RPMI8226 (cell line): ENCODE data around the gene NFKBIZ.

Experiments
- DNase-seq: peaks from one replicate; pipeline ENCODE4 v3.0.0-alpha.2; 2015

Gene NFKBIZ

GRCh38 chr3:101827211-101828174, 21.8 kb upstream of the NFKBIZ start:
- peak; percentile 91 for DNase-seq

- no peak for DNase-seq
Measured at GRCh38 chr3:101828276-101828675, 21.0 kb upstream of the NFKBIZ start.

DNA sequence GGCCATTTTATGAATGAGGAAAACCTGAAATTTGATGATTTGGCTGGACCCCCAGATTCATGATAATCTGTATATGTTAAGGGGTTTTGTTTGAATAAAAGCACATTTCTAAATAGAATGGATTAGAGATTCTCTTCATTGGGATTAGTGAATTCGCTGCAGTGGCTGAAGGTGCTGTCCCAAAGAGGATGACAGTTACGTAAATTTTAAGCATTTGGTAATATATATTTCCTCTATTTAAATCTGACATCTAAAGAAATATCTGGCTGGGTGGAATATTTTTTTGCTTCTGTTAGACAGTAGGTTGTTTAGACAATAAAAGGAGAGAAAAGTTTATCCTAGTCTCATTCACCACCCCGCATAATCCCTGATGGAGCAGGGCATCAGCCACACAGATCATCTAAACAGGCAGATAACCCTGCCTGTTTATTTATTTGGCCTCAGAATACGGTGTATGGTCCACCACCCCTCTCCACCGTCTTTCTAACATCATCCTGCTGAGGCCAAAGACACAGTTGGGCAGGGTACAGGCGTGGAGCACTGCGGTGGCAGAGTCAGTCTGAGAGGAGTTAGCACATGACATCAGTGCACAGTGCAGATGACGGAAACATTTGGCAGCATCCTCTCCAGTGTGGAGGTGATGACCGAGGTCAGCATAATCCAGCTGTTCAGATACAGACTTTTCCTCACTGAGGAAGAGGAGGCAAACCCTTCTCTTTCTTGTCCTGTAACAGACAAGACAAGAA, 20.4 kb upstream of the NFKBIZ start:
- DNase-seq = peak; percentile 31

DNA sequence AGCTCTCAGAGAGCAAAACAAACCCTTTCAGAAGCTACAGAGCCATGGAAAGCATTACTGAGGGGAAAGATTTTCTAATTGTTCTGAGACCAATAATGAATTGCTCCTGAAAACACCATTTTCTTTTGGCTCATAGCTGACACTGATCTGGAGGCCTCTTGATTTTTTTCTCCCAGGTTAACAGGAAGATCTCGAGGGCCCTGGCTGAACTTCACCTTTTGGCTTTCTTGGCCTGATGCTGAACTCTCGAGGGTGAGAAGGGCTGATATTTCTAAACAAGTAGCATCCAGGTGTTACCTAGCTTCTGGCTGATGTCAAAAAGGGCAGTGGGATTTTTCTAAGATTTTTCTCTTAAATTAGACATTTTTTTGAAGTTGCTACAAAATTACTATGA, 19.9 kb upstream of the NFKBIZ start:
- DNase-seq = peak; percentile 52

DNA sequence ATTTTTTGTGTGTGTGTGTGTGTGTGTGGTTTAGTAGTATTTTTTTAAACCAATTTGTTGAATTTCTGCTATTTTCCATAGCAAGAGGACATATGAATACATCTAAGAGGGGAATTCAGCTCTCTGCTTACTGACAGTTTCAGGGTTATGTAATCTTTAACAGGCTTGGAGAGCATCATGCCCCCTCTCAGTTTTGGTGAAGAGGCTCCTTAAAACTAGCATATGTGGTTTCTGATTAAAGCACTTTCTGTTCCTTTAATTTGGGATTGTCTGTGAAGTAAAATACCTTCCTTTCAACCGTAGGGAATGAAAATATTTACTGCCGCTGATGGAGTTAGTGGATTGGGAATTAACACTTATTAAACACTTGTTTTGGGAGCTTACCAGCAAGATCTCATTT, 19.4 kb upstream of the NFKBIZ start:
- no peak for DNase-seq

- DNase-seq = peak; percentile 17
Measured at GRCh38 chr3:101833446-101833974, 15.8 kb upstream of the NFKBIZ start.

- DNase-seq = no peak
Measured at GRCh38 chr3:101835676-101836075, 13.6 kb upstream of the NFKBIZ start.

GRCh38 chr3:101836160-101836559, 13.2 kb upstream of the NFKBIZ start:
- DNase-seq = no peak

DNA sequence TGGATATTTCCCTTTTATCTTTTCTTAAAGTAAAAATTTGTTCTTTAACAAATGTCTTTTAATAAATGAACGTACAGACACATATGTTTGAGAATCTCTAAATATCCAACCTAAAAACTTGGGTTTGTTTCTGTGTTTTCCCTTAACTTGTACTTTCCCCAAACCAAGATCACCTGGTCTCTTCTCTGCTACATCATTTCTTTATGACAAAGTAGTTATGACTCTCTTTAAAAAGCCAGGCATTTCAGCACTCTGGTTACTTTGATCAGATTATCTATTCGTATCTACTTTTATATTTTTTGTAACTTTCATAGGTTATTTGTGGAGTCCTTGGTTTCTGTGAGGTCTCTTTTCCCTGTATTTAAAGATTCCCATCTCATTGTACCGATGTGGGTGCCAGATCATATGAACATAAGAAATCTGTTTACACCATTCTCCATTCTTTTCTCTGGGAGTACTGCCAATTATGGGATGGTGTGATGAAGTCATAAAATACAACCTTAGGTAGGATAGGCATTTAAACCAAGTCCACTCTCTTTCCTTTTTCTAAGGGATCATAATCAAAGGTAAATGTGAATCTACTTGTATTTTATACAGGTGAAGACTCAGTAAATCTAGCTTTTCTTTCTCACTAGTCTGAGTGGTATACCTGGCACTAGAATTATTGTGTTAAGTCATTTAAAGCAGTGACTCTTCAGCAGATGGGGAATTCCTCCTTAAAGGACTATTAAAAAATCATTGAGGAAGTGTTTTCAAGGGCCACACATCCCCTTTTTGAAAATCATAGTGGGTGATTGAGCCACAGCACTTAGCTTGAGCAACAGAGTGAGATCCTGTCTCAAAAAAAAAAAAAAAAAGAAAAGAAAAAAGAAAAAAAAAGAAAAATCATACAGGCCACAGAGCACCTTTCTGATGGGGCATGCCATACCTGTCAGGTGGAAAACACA, 12.4 kb upstream of the NFKBIZ start:
- no peak for DNase-seq

DNA sequence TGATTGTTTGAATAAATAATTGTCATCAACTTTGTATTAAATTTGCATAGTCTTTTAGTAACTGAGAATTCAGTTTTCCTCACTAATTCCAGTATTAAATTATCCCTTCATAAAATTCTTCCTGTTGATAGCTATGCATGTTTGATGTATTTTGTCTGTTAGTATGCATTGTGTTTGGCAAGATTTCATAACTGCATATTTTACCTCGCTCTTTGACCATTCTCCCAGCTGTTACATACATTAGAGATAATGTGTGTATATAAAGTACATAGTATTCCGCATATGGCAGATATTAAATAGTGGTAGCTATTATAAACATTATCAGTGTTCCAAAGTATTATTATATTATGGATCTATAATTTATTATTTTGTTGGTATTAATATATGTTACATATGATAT, 10.6 kb upstream of the NFKBIZ start:
- DNase-seq = no peak

- DNase-seq = no peak
Measured at GRCh38 chr3:101840066-101840465, 9.2 kb upstream of the NFKBIZ start.

- no peak for DNase-seq
Measured at GRCh38 chr3:101842245-101842934, 6.9 kb upstream of the NFKBIZ start.

DNA sequence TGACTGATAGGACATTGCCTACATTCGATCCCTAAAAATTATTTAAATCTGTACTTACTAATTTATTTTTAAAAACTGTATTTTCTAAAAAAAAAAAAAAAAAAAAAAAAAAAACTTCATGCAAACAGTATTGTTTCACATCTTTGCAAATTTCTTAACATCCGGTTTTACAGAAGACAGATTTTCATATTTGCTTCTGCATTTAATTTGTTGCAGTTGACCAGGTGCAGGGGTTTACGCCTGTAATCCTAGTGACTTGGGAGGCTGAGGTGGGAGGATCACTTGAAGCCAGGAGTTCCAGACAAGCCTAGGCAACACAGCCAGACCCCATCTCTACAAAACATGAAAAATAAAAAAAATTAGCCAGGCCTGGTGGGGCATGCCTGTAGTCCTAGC, 6.4 kb upstream of the NFKBIZ start:
- DNase-seq = no peak

- no peak for DNase-seq
Measured at GRCh38 chr3:101845425-101845824, 3.9 kb upstream of the NFKBIZ start.

DNA sequence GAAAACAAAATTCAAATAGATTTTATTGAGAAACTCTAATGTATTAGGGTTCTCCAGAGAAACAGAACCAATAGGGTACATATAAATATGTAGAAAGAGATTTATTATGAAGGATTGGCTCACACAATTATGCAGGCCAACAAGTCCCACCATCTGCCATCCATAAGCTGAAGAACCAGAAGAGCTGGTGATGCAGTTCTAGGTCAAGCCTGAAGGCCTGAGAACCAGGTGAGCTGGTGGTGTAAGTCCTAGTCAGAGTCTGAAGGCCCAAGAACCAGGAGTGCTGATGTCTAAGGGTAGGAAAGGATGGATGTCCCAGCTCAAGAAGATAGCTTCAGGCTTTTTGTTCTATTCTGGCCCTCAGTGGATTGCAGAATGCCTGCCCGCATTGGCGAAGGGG, 2.6 kb upstream of the NFKBIZ start:
- no peak for DNase-seq

DNA sequence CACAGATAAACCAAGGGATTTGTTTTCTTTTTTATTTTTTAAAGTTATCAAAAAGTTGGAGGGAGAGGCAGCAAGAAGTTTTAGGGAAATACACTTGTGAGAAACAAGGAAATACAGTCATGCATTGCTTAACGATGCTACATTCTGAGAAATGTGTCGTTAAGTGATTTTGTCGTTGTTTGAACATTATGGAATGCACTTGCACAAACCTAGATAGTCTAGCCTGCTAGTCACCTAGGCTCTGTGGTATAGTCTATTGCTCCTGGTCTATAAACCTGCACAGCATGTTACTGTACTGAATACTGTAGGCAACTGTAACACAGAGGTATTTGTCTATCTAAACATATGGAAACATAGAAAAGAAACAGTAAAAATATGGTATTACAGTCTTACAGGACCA, 2.0 kb upstream of the NFKBIZ start:
- DNase-seq = no peak

- no peak for DNase-seq
Measured at GRCh38 chr3:101848326-101848725, 988 bp upstream of the NFKBIZ start.

- DNase-seq = peak; percentile 69
Measured at GRCh38 chr3:101849714-101850245, 466 bp downstream of the NFKBIZ start.

- DNase-seq = peak; percentile 51
Measured at GRCh38 chr3:101850246-101851051, 1.1 kb downstream of the NFKBIZ start.

- DNase-seq = no peak
Measured at GRCh38 chr3:101851072-101851770, 1.9 kb downstream of the NFKBIZ start.
